Liver (tissue), 9 donors: ENCODE data around the gene CCDC61. TPM values are rescaled to one million over a fixed set of nuclear protein-coding genes. Genes with fewer than 3 reads are reported as not detected.

Experiments used
- DNase-seq: peaks from one replicate; pipeline ENCODE4 v3.0.0-alpha.2; 2017; ENCODE audit warnings: low spot score
- H3K27ac ChIP-seq, 2 donors: one replicate each; pipeline ENCODE4 v1.7.0; 2013; ENCODE audit warnings: inconsistent platforms in 2 of 2, low read length in 2 of 2, control low read depth in 1 of 2, low read depth in 1 of 2, mild to moderate bottlenecking in 1 of 2
- H3K27me3 ChIP-seq, 4 donors: one replicate each; pipeline versions ENCODE4 v1.6.1 to v1.7.0; 2013; ENCODE audit warnings: low read length in 3 of 4, inconsistent platforms in 1 of 4, mild to moderate bottlenecking in 1 of 4, moderate library complexity in 1 of 4; ENCODE audit not compliant: control insufficient read depth in 4 of 4, insufficient read depth in 4 of 4
- H3K36me3 ChIP-seq, 4 donors: one replicate each; pipeline versions ENCODE4 v1.6.1 to v1.7.0; 2013; ENCODE audit warnings: low read length in 3 of 4, mild to moderate bottlenecking in 3 of 4, low read depth in 1 of 4, moderate library complexity in 1 of 4; ENCODE audit not compliant: control insufficient read depth in 4 of 4, insufficient read depth in 3 of 4
- H3K4me1 ChIP-seq, 4 donors: one replicate each; pipeline versions ENCODE4 v1.6.1 to v1.7.0; 2013; ENCODE audit warnings: low read length in 3 of 4, mild to moderate bottlenecking in 3 of 4, moderate library complexity in 1 of 4; ENCODE audit not compliant: control insufficient read depth in 4 of 4, insufficient read depth in 4 of 4
- H3K4me3 ChIP-seq, 3 donors: one replicate each; pipeline versions ENCODE4 v1.6.1 to v1.7.0; 2013; ENCODE audit warnings: low read length in 3 of 3, control low read depth in 1 of 3, low read depth in 1 of 3, mild to moderate bottlenecking in 1 of 3
- H3K9ac ChIP-seq, 2 donors: one replicate each; pipeline ENCODE4 v1.7.0; 2013; ENCODE audit warnings: low read length in 2 of 2, mild to moderate bottlenecking in 2 of 2, moderate library complexity in 2 of 2, control low read depth in 1 of 2, low read depth in 1 of 2
- H3K9me3 ChIP-seq, 4 donors: one replicate each; pipeline versions ENCODE4 v1.6.1 to v1.7.0; 2013; ENCODE audit warnings: low read length in 3 of 4; ENCODE audit not compliant: control insufficient read depth in 4 of 4
- EGR1 ChIP-seq, 2 donors: IDR thresholded peaks; 2 replicates each; pipeline ENCODE4 v1.6.1; 2016 to 2018; ENCODE audit warnings: antibody characterized with exemption in 2 of 2, low read depth in 2 of 2
- FOXA1 ChIP-seq: IDR thresholded peaks from 2 replicates; pipeline ENCODE4 v1.6.1; 2016; ENCODE audit warnings: antibody characterized with exemption
- FOXA2 ChIP-seq: IDR thresholded peaks from 2 replicates; pipeline ENCODE4 v1.6.1; 2016; ENCODE audit warnings: antibody characterized with exemption
- GABPA ChIP-seq, 2 donors: IDR thresholded peaks in 1 of 2; conservative IDR thresholded peaks in 1 of 2; 2 replicates each; pipeline ENCODE4 v1.6.1; 2016; ENCODE audit warnings: antibody characterized with exemption in 2 of 2, mild to moderate bottlenecking in 1 of 2, moderate library complexity in 1 of 2
- HNF4A ChIP-seq, 2 donors: conservative IDR thresholded peaks; 2 replicates each; pipeline ENCODE4 v1.6.1; 2016; ENCODE audit warnings: antibody characterized with exemption in 2 of 2, mild to moderate bottlenecking in 2 of 2
- HNF4G ChIP-seq: IDR thresholded peaks from 2 replicates; pipeline ENCODE4 v1.6.1; 2016; ENCODE audit warnings: antibody characterized with exemption
- JUND ChIP-seq, 2 donors: IDR thresholded peaks; 2 replicates each; pipeline ENCODE4 v1.6.1; 2016; ENCODE audit warnings: antibody characterized with exemption in 2 of 2
- NR2F2 ChIP-seq: IDR thresholded peaks from 2 replicates; pipeline ENCODE4 v1.6.1; 2016; ENCODE audit warnings: antibody characterized with exemption
- RAD21 ChIP-seq, 2 donors: IDR thresholded peaks; 2 replicates each; pipeline ENCODE4 v1.6.1; 2016; ENCODE audit warnings: antibody characterized with exemption in 2 of 2, mild to moderate bottlenecking in 2 of 2
- REST ChIP-seq: IDR thresholded peaks from 2 replicates; pipeline ENCODE4 v1.6.1; 2016; ENCODE audit warnings: antibody characterized with exemption, mild to moderate bottlenecking
- RXRA ChIP-seq, 2 donors: IDR thresholded peaks; 2 replicates each; pipeline ENCODE4 v1.6.1; 2017 to 2018; ENCODE audit warnings: antibody characterized with exemption in 2 of 2, mild to moderate bottlenecking in 1 of 2
- SP1 ChIP-seq: IDR thresholded peaks from 2 replicates; pipeline ENCODE4 v1.6.1; 2018; ENCODE audit warnings: antibody characterized with exemption, mild to moderate bottlenecking
- TAF1 ChIP-seq: conservative IDR thresholded peaks from 2 replicates; pipeline ENCODE4 v1.6.1; 2016; ENCODE audit warnings: antibody characterized with exemption, mild to moderate bottlenecking
- YY1 ChIP-seq: IDR thresholded peaks from 2 replicates; pipeline ENCODE4 v1.6.1; 2016; ENCODE audit warnings: antibody characterized with exemption, mild to moderate bottlenecking
- WGBS: extraction: QIAGEN DNeasy Blood & Tissue Kit; methylation state at CpG from one replicate; pipeline ENCODE4 v1.1.7; 2013; 5-methylcytosine and 5-hydroxymethylcytosine counted together
- polyA plus RNA-seq, 2 donors: library from polyadenylated mRNA; stranded (reverse) in 1 of 2; unstranded in 1 of 2; fragments of 200-250 nt in 1 of 2; fragments of >200 nt in 1 of 2; fragmentation: Nextera tagmentation in 1 of 2; extraction: Ambion mirVana in 1 of 2; gene quantifications; one replicate each; pipeline versions ENCODE4 v1.2.1 to v1.2.3, GENCODE V29; 2013 to 2015
- total RNA-seq, 2 donors: library from RNA; depleted of rRNA; stranded (reverse); fragments of >200 nt; gene quantifications; one replicate each; pipeline ENCODE4 v1.2.3, GENCODE V29; 2014
- TF ChIP-seq, protein P1 (sequence below): IDR thresholded peaks from 2 replicates; pipeline ENCODE4 v1.6.1; 2016; ENCODE audit warnings: antibody characterized with exemption
- TF ChIP-seq, protein P2 (sequence below): IDR thresholded peaks from 2 replicates; pipeline ENCODE4 v1.6.1; 2016; ENCODE audit warnings: antibody characterized with exemption
- TF ChIP-seq, protein P3 (sequence below): IDR thresholded peaks from 2 replicates; pipeline ENCODE4 v1.6.1; 2016; ENCODE audit warnings: antibody characterized with exemption
- TF ChIP-seq, protein P4 (sequence below): fragments of 150-350 bp; IDR thresholded peaks from 2 replicates; pipeline ENCODE4 v1.5.1; 2017; ENCODE audit warnings: improper control_type of control experiment, low read depth, low read length; ENCODE audit not compliant: missing input control
- donor health status: healthy.
- donor health status: healthy.
- donor health status: healthy.
- donor health status: healthy.
- donor health status: healthy.

CCDC61 gene
- total and polyA plus RNA-seq, 4 donors = 1.7 to 6.3 (median 2.9) TPM

- Histone ChIP-seq H3K27me3 (peaks cover 0 to 7% (median 4%) of the 10 kb centered on the region in 4 donors), H3K4me1 (no peaks in the 10 kb centered on the region), H3K9me3 (peaks cover 0 to 2% (median 0%) of the 10 kb centered on the region in 4 donors), H3K36me3 (no peaks in the 10 kb centered on the region), H3K4me3 (no peak overlapping the region), H3K9ac (no peak overlapping the region), H3K27ac (no peak overlapping the region)
- no peak for DNase-seq
- TF ChIP-seq JUND (IDR thresholded peaks at IDR 0.05) = no peak
- TF ChIP-seq, protein P1, sequence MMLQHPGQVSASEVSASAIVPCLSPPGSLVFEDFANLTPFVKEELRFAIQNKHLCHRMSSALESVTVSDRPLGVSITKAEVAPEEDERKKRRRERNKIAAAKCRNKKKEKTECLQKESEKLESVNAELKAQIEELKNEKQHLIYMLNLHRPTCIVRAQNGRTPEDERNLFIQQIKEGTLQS = no peak
- no peak for TF ChIP-seq NR2F2
- TF ChIP-seq, protein P2, sequence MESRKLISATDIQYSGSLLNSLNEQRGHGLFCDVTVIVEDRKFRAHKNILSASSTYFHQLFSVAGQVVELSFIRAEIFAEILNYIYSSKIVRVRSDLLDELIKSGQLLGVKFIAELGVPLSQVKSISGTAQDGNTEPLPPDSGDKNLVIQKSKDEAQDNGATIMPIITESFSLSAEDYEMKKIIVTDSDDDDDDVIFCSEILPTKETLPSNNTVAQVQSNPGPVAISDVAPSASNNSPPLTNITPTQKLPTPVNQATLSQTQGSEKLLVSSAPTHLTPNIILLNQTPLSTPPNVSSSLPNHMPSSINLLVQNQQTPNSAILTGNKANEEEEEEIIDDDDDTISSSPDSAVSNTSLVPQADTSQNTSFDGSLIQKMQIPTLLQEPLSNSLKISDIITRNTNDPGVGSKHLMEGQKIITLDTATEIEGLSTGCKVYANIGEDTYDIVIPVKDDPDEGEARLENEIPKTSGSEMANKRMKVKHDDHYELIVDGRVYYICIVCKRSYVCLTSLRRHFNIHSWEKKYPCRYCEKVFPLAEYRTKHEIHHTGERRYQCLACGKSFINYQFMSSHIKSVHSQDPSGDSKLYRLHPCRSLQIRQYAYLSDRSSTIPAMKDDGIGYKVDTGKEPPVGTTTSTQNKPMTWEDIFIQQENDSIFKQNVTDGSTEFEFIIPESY = no peak
- no peak for TF ChIP-seq SP1
- no peak for TF ChIP-seq FOXA1
- no peak for TF ChIP-seq RXRA (IDR thresholded peaks at IDR 0.05)
- TF ChIP-seq HNF4G = no peak
- TF ChIP-seq, protein P3, sequence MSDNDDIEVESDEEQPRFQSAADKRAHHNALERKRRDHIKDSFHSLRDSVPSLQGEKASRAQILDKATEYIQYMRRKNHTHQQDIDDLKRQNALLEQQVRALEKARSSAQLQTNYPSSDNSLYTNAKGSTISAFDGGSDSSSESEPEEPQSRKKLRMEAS = no peak
- no peak for TF ChIP-seq FOXA2
- TF ChIP-seq YY1 = no peak
- no peak for TF ChIP-seq EGR1 (IDR thresholded peaks at IDR 0.05; ENCODE audit: low read depth in 2 of 2)
- TF ChIP-seq GABPA (IDR thresholded peaks at IDR 0.05 in 1 of 2, conservative IDR thresholded peaks at IDR 0.05 in 1 of 2) = no peak
- WGBS = 52% methylated on average over 4 of the region's 4 CpGs
Observed at GRCh38 chr19:46052896-46053295, 57.6 kb downstream of the CCDC61 start.

- H3K9ac ChIP-seq = no peak overlapping the region
- DNase-seq = no peak
- H3K9me3 ChIP-seq = no peaks in the 10 kb centered on the region
- H3K27me3 ChIP-seq = peaks cover 0 to 12% (median 2%) of the 10 kb centered on the region in 4 donors
- no peak overlapping the region for H3K27ac ChIP-seq
- H3K4me1 ChIP-seq = no peaks in the 10 kb centered on the region
- WGBS = 59% methylated on average over 4 of the region's 4 CpGs
- no peak for TF ChIP-seq FOXA2
- no peak for TF ChIP-seq YY1
- TF ChIP-seq REST = no peak
- TF ChIP-seq EGR1 (IDR thresholded peaks at IDR 0.05; ENCODE audit: low read depth in 2 of 2) = no peak
- TF ChIP-seq RAD21 (IDR thresholded peaks at IDR 0.05) = no peak
- TF ChIP-seq, protein P4, sequence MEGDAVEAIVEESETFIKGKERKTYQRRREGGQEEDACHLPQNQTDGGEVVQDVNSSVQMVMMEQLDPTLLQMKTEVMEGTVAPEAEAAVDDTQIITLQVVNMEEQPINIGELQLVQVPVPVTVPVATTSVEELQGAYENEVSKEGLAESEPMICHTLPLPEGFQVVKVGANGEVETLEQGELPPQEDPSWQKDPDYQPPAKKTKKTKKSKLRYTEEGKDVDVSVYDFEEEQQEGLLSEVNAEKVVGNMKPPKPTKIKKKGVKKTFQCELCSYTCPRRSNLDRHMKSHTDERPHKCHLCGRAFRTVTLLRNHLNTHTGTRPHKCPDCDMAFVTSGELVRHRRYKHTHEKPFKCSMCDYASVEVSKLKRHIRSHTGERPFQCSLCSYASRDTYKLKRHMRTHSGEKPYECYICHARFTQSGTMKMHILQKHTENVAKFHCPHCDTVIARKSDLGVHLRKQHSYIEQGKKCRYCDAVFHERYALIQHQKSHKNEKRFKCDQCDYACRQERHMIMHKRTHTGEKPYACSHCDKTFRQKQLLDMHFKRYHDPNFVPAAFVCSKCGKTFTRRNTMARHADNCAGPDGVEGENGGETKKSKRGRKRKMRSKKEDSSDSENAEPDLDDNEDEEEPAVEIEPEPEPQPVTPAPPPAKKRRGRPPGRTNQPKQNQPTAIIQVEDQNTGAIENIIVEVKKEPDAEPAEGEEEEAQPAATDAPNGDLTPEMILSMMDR = no peak
- no peak for TF ChIP-seq HNF4A (conservative IDR thresholded peaks at IDR 0.05)
- TF ChIP-seq GABPA (IDR thresholded peaks at IDR 0.05 in 1 of 2, conservative IDR thresholded peaks at IDR 0.05 in 1 of 2) = no peak
- TF ChIP-seq TAF1 = no peak
- no peak for TF ChIP-seq JUND (IDR thresholded peaks at IDR 0.05)
- TF ChIP-seq, protein P2 = no peak
- TF ChIP-seq FOXA1 = no peak
- no peak for TF ChIP-seq NR2F2
- no peak for TF ChIP-seq HNF4G
- TF ChIP-seq SP1 = no peak
- TF ChIP-seq RXRA (IDR thresholded peaks at IDR 0.05) = no peak
- H3K36me3 ChIP-seq = no peaks in the 10 kb centered on the region
- no peak overlapping the region for H3K4me3 ChIP-seq
Observed at GRCh38 chr19:46056536-46056935, 61.3 kb downstream of the CCDC61 start.
